Measurements from ENCODE around the gene SLCO1C1.

DNA sequence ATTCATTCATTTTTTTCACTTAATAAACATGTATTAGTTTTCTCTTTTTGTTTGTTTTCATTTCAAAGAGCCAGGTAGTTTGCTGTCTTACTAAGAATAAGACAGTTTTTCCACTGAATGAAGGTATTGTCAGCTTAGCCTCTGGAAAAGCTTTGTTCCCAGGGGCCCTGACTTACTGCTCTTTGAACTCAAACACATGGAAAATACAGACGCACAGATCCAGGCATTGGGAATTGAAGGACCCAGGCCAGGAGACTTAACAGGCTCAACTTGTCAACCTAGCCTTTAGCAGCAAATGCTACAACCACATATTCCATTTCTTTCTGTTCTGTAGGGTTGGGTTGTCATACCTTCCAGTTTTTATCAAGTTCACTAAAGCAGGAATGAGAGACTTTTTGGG lies 38.5 kb upstream of the SLCO1C1 start:
- TF ChIP-seq, protein P1, sequence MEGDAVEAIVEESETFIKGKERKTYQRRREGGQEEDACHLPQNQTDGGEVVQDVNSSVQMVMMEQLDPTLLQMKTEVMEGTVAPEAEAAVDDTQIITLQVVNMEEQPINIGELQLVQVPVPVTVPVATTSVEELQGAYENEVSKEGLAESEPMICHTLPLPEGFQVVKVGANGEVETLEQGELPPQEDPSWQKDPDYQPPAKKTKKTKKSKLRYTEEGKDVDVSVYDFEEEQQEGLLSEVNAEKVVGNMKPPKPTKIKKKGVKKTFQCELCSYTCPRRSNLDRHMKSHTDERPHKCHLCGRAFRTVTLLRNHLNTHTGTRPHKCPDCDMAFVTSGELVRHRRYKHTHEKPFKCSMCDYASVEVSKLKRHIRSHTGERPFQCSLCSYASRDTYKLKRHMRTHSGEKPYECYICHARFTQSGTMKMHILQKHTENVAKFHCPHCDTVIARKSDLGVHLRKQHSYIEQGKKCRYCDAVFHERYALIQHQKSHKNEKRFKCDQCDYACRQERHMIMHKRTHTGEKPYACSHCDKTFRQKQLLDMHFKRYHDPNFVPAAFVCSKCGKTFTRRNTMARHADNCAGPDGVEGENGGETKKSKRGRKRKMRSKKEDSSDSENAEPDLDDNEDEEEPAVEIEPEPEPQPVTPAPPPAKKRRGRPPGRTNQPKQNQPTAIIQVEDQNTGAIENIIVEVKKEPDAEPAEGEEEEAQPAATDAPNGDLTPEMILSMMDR (conservative IDR thresholded peaks at IDR 0.05): no peak
- no peak for TF ChIP-seq EZH2 (IDR thresholded peaks at IDR 0.05; ENCODE audit: low read depth)

All from PC-9 (cell line).